HepG2 (cell line): ENCODE data around the gene DQX1. TPM values are rescaled to one million over a fixed set of nuclear protein-coding genes. Genes with fewer than 3 reads are reported as not detected.

Experiments
- GTF2F1 ChIP-seq: fragments of 150-350 bp; IDR thresholded peaks from 2 replicates; pipeline ENCODE4 v1.6.1; 2014; ENCODE audit warnings: low read length
- MBNL3 ChIP-seq: fragments of 250-450 bp; sonication (Bioruptor Pico); conservative IDR thresholded peaks from 2 replicates; pipeline ENCODE4 v1.8.0; 2022; ENCODE audit warnings: mild to moderate bottlenecking, inconsistent platforms
- SPEN ChIP-seq: sonication (generic); formaldehyde crosslinking; IDR thresholded peaks from 2 replicates; pipeline ENCODE4 v1.5.1; 2020; ENCODE audit warnings: low read depth, mild to moderate bottlenecking, missing genetic modification reagents
- TBX2 ChIP-seq: sonication (generic); formaldehyde crosslinking; IDR thresholded peaks from 2 replicates; pipeline ENCODE4 v1.5.0; 2020; ENCODE audit warnings: missing genetic modification reagents, mild to moderate bottlenecking, borderline replicate concordance
- TMF1 ChIP-seq: sonication (generic); formaldehyde crosslinking; IDR thresholded peaks from 2 replicates; pipeline ENCODE4 v1.8.1; 2022; ENCODE audit warnings: low read depth, missing genetic modification reagents
- ZBTB14 ChIP-seq: sonication (generic); formaldehyde crosslinking; IDR thresholded peaks from 2 replicates; pipeline ENCODE4 v1.4.0; 2020; ENCODE audit warnings: missing genetic modification reagents
- ZBTB8A ChIP-seq: sonication (generic); formaldehyde crosslinking; IDR thresholded peaks from 2 replicates; pipeline ENCODE4 v1.4.0; 2020; ENCODE audit warnings: mild to moderate bottlenecking, low read depth, missing genetic modification reagents, borderline replicate concordance
- ZFYVE20 ChIP-seq: sonication (generic); formaldehyde crosslinking; IDR thresholded peaks from 2 replicates; pipeline ENCODE4 v1.8.0; 2023; ENCODE audit warnings: low read depth, mild to moderate bottlenecking, moderate library complexity, missing genetic modification reagents, borderline replicate concordance
- ZNF224 ChIP-seq: sonication (generic); formaldehyde crosslinking; IDR thresholded peaks from 2 replicates; pipeline ENCODE4 v1.5.0; 2020; ENCODE audit warnings: mild to moderate bottlenecking, missing genetic modification reagents
- ZNF431 ChIP-seq: sonication (generic); formaldehyde crosslinking; IDR thresholded peaks from 2 replicates; pipeline ENCODE4 v1.9.0; 2022; ENCODE audit warnings: missing genetic modification reagents, low read depth, mild to moderate bottlenecking, borderline replicate concordance
- ZNF687 ChIP-seq: sonication (generic); formaldehyde crosslinking; IDR thresholded peaks from 2 replicates; pipeline ENCODE4 v1.5.1; 2020; ENCODE audit warnings: mild to moderate bottlenecking, missing genetic modification reagents, moderate library complexity
- polyA plus RNA-seq, 8 experiments: library from polyadenylated mRNA; depleted of rRNA in 3 of 8; stranded (reverse) in 7 of 8; unstranded in 1 of 8; fragments of >200 nt; fragmentation: Illumina TruSeq in 4 of 8; extraction: Trizol in 4 of 8; gene quantifications; 2 replicates each; pipeline versions ENCODE4 v1.2.1 to v1.2.3, GENCODE V29; 2011 to 2016; ENCODE audit warnings: low read depth in 4 of 8, missing spikeins in 1 of 8, mixed read lengths in 1 of 8; ENCODE audit not compliant: insufficient read depth in 1 of 8
- total RNA-seq, 5 experiments: library from RNA; depleted of rRNA; stranded (reverse); fragments of >200 nt; fragmentation: Illumina TruSeq; extraction: Trizol; gene quantifications; 2 replicates each; pipeline ENCODE4 v1.2.3, GENCODE V29; 2016; ENCODE audit warnings: low read depth in 1 of 5

The DQX1 gene
- total and polyA plus RNA-seq, 2 of the 13 experiments (the other 11 are each of a cell fraction or from before 2014, with no cell fraction given) = 27.6 to 89.8 TPM

DNA sequence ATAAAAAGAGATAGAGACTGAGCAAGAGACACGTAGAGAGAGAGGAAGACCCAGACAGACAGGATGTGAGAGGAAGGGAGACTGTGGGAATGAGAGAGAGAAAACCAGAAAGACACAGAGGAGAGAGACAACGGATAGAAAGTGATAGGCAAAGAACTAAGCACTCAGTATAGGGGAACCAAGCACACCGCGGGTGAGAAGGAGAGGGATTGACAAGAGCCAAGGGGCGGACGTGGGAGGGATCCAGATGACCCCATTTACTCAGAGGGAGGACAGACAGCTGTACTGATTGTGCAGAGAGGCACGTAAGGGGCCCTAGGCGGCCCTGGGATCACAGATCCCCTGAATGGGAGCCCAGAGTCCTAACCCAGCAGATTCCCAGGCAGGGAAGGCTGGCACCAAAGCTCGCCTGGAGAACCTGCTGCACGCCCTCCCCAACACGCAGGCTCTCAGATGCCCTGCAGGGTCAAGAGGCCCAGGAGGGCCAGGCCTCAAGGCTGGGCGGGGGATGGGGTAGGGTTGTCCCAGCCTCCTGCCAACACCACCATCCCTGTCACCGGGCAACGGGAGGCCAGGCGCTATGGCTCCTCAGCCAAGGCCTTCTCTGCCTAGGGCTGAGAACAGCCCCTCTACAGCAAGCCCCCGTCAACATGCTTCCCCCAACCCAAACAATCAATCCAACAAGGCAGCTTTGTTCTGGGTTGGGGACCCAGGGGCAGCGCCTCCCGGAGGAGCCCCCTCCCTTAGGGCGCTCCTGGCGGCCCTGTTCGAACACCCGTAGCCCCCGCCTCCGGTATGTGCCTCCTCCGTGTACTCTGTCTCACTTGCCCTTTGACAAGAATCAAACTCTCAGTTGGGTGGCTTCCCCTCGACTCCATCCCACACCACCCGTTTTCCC, 27.1 kb upstream of the DQX1 start (continued):
- TF ChIP-seq ZNF431 = 0 out of 2 replicates have a peak, but pooled peaks have one; percentile 43
- no peak for TF ChIP-seq ZBTB14 (CRISPR knock-in tag)
- no peak for TF ChIP-seq ZNF224 (CRISPR knock-in tag)
- 0 out of 2 replicates have a peak, but pooled peaks have one; percentile 14 for TF ChIP-seq TBX2 (CRISPR knock-in tag)
- TF ChIP-seq ZFYVE20 (CRISPR knock-in tag) = no peak
- no peak for TF ChIP-seq TMF1 (CRISPR knock-in tag)
- no peak for TF ChIP-seq MBNL3
- peak; percentile 49 for TF ChIP-seq ZNF687
- TF ChIP-seq GTF2F1 = no peak
- no peak for TF ChIP-seq SPEN
- TF ChIP-seq ZBTB8A (CRISPR knock-in tag) = no peak
